G401.6 (cell line): ENCODE results near the gene CTAGE1.

Experiments
- FAIRE-seq: peaks from 2 replicates; lab custom pipeline; 2012; peaks lifted over from hg19 to GRCh38; lab: Jason Lieb, UNC

The CTAGE1 gene

DNA sequence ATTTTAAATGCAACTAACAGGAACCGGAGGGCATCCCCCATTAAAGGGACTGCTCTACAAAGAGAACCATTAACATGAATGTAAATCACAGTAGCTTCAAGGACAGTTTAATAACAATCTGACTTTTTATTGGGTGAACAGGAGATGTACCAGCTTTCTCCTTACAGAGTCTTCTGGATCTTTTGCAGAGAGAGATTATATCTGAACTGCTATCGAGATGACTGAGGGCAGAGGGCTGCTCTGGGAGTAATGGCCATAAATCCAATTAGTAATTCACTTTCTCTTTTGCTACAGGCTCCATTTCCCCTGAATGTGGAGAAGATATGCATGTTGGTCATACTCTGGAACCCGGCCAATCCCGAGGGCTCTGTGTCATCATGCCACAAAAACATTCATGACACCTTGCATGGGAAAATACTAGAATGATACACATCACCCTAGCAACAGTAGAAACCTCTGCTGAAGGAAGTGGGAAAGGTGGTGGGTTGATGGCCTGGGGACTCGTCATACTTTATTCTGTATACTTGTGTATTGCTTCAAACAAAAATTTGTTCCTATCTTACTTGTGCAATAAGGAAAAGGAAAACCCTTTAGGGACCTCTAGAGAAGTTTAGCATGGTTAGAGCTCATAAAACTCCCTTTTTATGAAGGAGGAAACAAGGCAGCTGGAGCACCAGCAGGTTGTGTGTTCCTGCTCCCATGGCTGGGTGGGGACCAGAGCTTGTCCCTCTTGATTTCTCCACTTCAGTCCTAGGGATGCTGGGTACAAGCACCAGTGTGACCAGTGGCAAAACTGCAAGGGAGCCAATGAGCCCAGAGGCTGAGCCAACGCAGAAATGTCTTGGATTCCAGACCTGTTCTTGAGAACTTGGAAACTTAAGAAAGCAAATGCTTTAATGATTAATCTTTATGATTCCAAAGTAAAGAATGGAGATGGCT is 26.0 kb downstream of the CTAGE1 start:
- FAIRE-seq: no peak

DNA sequence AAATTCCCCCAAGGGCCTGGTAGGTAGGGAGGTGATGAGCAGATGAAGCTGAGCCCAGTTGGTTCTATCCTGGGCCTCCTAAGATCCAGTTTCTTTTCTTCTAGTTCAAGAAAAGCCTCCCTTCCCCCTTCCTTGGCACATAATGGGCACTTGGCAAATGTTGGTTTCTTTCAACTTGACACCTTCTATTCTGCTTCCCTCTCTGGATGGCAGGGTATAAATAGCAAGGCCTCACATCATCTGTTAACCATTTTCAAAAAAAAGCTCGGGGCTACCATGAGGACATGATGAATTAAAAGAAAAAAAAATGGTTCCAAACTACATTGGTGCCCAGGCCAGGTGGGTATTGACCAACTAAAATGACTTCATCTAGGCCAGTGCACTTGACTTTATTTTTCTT is 29.9 kb downstream of the CTAGE1 start:
- no peak for FAIRE-seq

DNA sequence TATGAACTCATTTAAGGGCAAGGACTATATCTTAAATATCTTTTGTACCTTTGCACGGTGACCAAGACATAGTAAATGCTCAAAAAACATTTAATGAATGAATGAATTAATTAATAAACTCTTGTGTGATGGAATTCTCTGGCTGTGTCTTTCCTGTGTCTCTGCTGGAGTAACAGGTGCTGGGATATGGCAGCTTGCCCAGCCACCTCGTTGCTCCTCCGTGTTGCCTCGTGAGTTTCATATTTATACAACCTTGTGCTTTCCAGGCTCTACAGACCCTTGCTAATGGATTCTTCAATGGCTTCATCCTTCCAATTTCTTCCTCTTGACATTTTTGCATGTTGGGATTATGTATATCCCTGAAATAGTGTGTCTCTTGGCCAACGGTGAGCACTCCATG is 30.4 kb downstream of the CTAGE1 start:
- FAIRE-seq: no peak

DNA sequence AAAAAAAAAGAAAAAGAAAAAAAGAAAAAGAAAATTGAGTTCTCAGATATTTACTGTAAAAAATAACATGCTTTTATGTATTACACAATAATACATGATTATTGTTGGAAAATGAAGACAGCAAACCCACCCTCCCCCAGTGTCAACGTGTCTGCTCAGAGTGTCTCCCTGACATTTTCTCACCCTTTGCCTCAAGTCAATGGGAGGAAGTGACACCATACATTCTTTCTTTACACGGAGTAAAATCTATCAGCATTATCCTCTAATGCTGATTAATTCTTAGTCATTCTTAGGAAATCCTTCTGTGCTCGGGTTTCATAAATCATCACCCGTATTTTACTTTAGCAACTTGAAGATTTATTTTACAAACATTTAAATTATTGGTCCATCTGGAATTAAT is 32.0 kb downstream of the CTAGE1 start:
- no peak for FAIRE-seq

DNA sequence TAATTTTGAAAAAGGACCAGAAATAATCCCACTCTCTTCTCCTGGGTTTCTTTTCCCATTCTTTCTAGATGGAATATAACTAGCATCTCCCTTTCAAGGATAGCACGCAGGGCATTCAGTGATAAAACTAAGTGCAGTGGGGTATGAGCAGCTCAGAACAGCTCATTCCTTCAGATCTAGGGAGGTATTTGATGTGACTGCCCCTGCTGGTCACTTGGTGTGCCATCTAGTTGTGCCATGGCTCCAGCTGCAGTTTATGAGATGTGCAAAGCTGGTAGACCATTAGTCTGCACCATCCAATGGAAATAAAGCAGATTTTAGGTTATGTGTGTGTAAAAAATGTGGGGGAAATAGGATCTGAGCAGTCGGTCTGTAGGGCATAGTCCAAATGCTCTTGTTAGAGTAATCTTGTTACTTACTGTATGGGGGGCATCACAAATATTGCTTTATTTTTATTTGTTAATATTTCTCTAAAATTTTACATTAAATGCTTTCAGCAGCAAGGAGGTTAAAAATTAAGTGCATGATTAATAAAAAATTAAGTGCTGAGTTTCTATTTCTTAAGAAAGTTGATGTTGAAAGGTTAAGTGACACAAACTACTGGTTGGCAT is 38.9 kb downstream of the CTAGE1 start:
- no peak for FAIRE-seq

DNA sequence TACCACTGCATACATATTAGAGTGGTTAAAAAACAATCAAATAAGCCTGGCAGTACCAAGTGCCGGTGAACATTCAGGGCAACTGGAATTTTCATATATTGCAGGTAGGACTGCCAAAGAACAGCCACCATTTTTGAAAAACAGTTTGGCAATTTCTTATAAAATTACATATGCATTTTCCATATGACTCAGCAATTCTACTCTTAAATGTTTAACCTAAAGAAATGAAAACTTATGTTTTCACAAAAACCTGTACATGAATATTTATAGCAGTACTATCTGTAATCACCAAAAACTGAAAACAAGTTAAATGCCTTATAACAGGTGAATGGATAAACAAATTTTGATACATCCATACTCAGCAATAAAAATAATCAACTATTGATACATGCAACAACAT is 39.9 kb downstream of the CTAGE1 start:
- FAIRE-seq: no peak

DNA sequence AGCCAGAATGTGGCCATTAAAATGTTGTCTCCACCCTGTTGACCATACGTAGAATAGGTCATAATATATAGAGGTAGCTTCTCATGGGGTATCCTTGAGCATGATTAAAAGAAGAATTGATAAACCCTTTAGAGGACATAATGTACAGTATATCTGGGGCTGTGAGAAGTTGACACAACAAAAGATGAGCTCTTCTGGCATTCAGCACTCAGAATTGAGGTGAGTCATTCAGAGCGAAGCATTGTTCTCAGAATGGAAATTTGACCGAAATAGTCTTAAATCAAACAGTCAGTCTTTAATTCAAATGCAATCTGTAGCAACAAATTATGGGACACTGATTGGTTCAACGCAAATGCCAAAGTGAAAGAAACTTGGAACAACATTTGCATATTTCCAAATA is 47.3 kb downstream of the CTAGE1 start:
- no peak for FAIRE-seq

DNA sequence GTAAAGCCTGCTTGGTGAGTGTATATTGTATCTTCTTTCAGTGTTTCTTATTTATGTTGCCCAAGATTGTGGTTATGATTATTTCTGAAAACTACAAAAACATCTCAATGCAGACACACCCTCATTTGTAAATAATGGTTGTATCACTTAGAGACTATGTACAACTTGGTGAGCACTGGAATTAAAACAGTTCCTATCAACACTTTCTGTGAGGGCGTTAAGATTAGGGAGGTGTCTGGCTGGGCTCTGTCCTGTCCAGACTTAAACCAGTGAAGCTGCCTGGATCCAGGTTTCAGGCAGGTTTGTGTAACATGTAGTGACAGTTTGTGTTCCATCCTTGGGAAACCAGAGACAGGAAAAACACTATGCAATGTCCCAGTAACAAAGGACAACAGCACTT is 49.7 kb downstream of the CTAGE1 start:
- FAIRE-seq: no peak

DNA sequence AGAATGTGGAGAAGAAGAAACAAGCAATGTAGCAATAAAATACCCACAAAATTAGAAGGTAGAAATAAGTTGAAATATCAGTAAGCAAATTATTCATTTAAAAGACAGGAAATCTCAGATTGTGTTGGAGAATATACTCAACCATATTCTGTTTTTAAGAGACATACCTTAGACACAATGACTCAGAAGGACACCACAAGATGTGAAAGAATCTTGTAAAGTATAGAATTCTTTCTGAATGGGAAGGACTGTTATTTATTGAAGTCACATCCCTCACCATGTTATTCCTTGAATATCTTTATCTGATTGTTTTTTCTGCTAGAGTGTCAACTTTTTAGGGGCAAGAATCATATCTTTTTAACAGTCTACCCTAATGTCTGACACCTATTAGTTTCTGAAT is 50.4 kb downstream of the CTAGE1 start:
- no peak for FAIRE-seq

DNA sequence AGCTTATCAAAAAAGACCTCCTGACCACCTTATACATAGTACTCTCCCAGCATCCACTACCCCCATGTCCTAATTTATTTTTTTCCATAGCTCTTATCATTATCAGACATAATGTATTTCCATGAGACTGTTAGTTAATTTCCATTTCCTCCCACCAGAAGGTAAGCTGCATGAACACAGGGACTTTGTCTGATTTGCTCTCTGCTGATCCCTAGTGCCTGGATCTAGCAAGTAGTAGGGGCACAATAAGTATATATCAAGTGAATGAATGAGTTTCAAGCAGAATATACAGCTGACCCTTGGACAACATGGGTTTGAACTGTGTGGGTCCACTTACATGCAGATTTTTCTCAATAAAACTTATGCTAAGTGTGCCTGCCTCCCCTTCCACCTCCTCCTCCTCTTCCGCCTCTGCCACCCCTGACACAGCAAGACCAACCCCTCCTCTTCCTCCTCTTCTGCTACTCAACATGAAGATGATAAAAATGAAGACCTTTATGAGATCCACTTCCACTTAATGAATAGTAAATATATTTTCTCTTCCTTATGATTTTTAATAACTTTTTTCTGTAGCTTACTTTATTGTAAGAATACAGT is 53.8 kb downstream of the CTAGE1 start:
- no peak for FAIRE-seq
